ENCODE data around the gene RERE.

DNA sequence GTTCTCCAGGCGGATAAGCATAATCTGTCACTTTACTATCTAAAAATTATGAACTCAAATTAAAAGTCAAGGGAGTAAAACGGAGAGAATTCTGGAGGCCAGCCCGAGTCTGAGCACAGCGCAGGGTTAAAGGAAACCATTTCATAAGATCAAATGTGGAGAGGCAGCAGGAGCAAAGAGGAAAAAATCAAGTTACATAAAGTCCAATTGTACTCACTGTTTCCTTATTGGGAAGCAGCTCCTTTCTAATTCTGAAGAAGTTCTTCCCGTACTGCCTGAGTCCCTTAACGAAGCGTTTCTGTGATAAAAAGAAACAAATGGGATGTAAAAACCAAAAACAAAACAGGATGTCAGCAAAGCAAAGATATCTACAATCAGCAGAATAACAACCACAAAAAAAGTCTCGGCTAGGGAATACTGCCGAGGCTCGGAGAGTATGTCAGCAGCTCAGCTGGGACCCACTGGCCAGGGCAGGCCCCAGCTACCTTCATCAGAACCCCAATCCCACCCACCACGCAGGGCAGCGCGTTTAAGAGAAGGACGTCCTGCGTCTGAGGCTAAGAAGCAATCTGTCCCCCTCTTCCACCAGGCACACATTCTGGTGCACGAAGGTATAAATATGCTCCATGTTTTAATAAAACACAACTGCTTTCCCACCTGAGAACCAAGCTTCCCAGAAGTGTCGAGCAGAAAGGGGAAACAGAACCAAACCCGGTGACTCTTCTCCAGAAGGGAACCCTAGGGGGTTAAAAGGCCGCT lies 394.8 kb downstream of the RERE start:
- TF ChIP-seq, protein P1, sequence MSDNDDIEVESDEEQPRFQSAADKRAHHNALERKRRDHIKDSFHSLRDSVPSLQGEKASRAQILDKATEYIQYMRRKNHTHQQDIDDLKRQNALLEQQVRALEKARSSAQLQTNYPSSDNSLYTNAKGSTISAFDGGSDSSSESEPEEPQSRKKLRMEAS (IDR thresholded peaks at IDR 0.05) = no peak
- no peak for TF ChIP-seq EP300 (IDR thresholded peaks at IDR 0.05; ENCODE audit: borderline replicate concordance)
- no peak for TF ChIP-seq NFIC (IDR thresholded peaks at IDR 0.05)
- no peak for TF ChIP-seq RAD21 (IDR thresholded peaks at IDR 0.05; ENCODE audit: low read depth)

All from Ishikawa (cell line).